ENCODE data around the gene POLDIP2.

The POLDIP2 gene

GRCh38 chr17:28395968-28396367 is 38.6 kb upstream of the POLDIP2 start:
- no peak for TF ChIP-seq CTCF (IDR thresholded peaks at IDR 0.05; ENCODE audit: low read depth, low read length)
- DNase-seq (ENCODE audit: extremely low read depth, low read depth), result no peak

- TF ChIP-seq CTCF (IDR thresholded peaks at IDR 0.05; ENCODE audit: low read depth, low read length), result no peak
- DNase-seq (ENCODE audit: extremely low read depth, low read depth), result no peak
Measured at GRCh38 chr17:28395426-28395825, 38.1 kb upstream of the POLDIP2 start.

- TF ChIP-seq CTCF (IDR thresholded peaks at IDR 0.05; ENCODE audit: low read depth, low read length), result no peak
- no peak for DNase-seq (ENCODE audit: extremely low read depth, low read depth)
Measured at GRCh38 chr17:28394337-28395116, 37.2 kb upstream of the POLDIP2 start.

- no peak for TF ChIP-seq CTCF (IDR thresholded peaks at IDR 0.05; ENCODE audit: low read depth, low read length)
- DNase-seq (ENCODE audit: extremely low read depth, low read depth), result no peak
Measured at GRCh38 chr17:28392491-28392890, 35.2 kb upstream of the POLDIP2 start.

GRCh38 chr17:28391401-28391800 is 34.1 kb upstream of the POLDIP2 start:
- no peak for DNase-seq (ENCODE audit: extremely low read depth, low read depth)
- TF ChIP-seq CTCF (IDR thresholded peaks at IDR 0.05; ENCODE audit: low read depth, low read length), result no peak

- DNase-seq (ENCODE audit: extremely low read depth, low read depth), result no peak
- TF ChIP-seq CTCF (IDR thresholded peaks at IDR 0.05; ENCODE audit: low read depth, low read length), result no peak
Measured at GRCh38 chr17:28390984-28391383, 33.7 kb upstream of the POLDIP2 start.

- no peak for DNase-seq (ENCODE audit: extremely low read depth, low read depth)
- no peak for TF ChIP-seq CTCF (IDR thresholded peaks at IDR 0.05; ENCODE audit: low read depth, low read length)
Measured at GRCh38 chr17:28390563-28390962, 33.2 kb upstream of the POLDIP2 start.

Measured in AG09319 (cell line).